H9 (cell line): ENCODE measurements around the gene RBMS3. TPM values are rescaled to one million over a fixed set of nuclear protein-coding genes. Genes with fewer than 3 reads are reported as not detected.

ENCODE experiments used
- DNase-seq: peaks from one replicate; pipeline ENCODE4 v3.0.0-alpha.2; 2017
- H2AFZ ChIP-seq: one replicate; pipeline ENCODE4 v1.6.1; 2013; ENCODE audit warnings: mild to moderate bottlenecking, low read length, control low read depth, moderate library complexity
- H2AK5ac ChIP-seq: 2 replicates; pipeline ENCODE4 v1.6.1; 2013; ENCODE audit warnings: low read length, control low read depth, mixed read lengths; ENCODE audit not compliant: insufficient read length
- H2BK120ac ChIP-seq: one replicate; pipeline ENCODE4 v1.6.1; 2013; ENCODE audit warnings: low read depth, mild to moderate bottlenecking, low read length, control low read depth, inconsistent platforms; ENCODE audit not compliant: poor library complexity, severe bottlenecking
- H2BK12ac ChIP-seq: 2 replicates; pipeline ENCODE4 v1.6.1; 2013; ENCODE audit warnings: low read length, control low read depth, mixed read lengths, low read depth; ENCODE audit not compliant: insufficient read length
- H2BK15ac ChIP-seq: 2 replicates; pipeline ENCODE4 v1.6.1; 2013; ENCODE audit warnings: low read depth, low read length, control low read depth
- H2BK20ac ChIP-seq: one replicate; pipeline ENCODE4 v1.6.1; 2013; ENCODE audit warnings: low read depth, mild to moderate bottlenecking, low read length, control low read depth, inconsistent platforms; ENCODE audit not compliant: poor library complexity, severe bottlenecking
- H2BK5ac ChIP-seq: 2 replicates; pipeline ENCODE4 v1.6.1; 2013; ENCODE audit warnings: low read length, control low read depth, mixed read lengths; ENCODE audit not compliant: insufficient read length
- H3K14ac ChIP-seq: 2 replicates; pipeline ENCODE4 v1.6.1; 2013; ENCODE audit warnings: low read length, control low read depth; ENCODE audit not compliant: insufficient read depth
- H3K18ac ChIP-seq: 2 replicates; pipeline ENCODE4 v1.6.1; 2013; ENCODE audit warnings: low read depth, mild to moderate bottlenecking, mixed read lengths, low read length, control low read depth; ENCODE audit not compliant: insufficient read length
- H3K23ac ChIP-seq: 2 replicates; pipeline ENCODE4 v1.6.1; 2013; ENCODE audit warnings: low read length, control low read depth, mixed read lengths, low read depth; ENCODE audit not compliant: insufficient read length
- H3K23me2 ChIP-seq: 2 replicates; pipeline ENCODE4 v1.6.1; 2013; ENCODE audit warnings: low read depth, mild to moderate bottlenecking, mixed read lengths, low read length, control low read depth; ENCODE audit not compliant: insufficient read length, poor library complexity, severe bottlenecking
- H3K27ac ChIP-seq: 2 replicates; pipeline ENCODE4 v1.5.1; 2013; ENCODE audit warnings: low read length, control low read depth, mixed read lengths, low read depth; ENCODE audit not compliant: insufficient read length
- H3K27me3 ChIP-seq: 2 replicates; pipeline ENCODE4 v1.6.1; 2013; ENCODE audit warnings: low read length, control low read depth, inconsistent platforms; ENCODE audit not compliant: insufficient read depth
- H3K4ac ChIP-seq: 2 replicates; pipeline ENCODE4 v1.6.1; 2013; ENCODE audit warnings: low read depth, mild to moderate bottlenecking, control low read depth, inconsistent platforms, low read length, moderate library complexity
- H3K4me1 ChIP-seq: 2 replicates; pipeline ENCODE4 v1.6.1; 2013; ENCODE audit warnings: low read length, control low read depth, inconsistent platforms; ENCODE audit not compliant: insufficient read depth
- H3K4me2 ChIP-seq: 2 replicates; pipeline ENCODE4 v1.6.1; 2013; ENCODE audit warnings: low read length, control low read depth, mixed read lengths; ENCODE audit not compliant: insufficient read length, insufficient read depth
- H3K56ac ChIP-seq: 2 replicates; pipeline ENCODE4 v1.6.1; 2013; ENCODE audit warnings: low read depth, mild to moderate bottlenecking, mixed read lengths, low read length, control low read depth; ENCODE audit not compliant: insufficient read length
- H3K79me1 ChIP-seq: 2 replicates; pipeline ENCODE4 v1.6.1; 2013; ENCODE audit warnings: low read depth, mild to moderate bottlenecking, moderate library complexity, low read length, control low read depth, inconsistent platforms; ENCODE audit not compliant: insufficient read depth, poor library complexity, severe bottlenecking
- H3K79me2 ChIP-seq: 2 replicates; pipeline ENCODE4 v1.6.1; 2013; ENCODE audit warnings: low read length, control low read depth, inconsistent platforms; ENCODE audit not compliant: insufficient read depth
- H3K9ac ChIP-seq: 2 replicates; pipeline ENCODE4 v1.6.1; 2013; ENCODE audit warnings: low read length, control low read depth, mixed read lengths; ENCODE audit not compliant: insufficient read length; ENCODE audit errors: extremely low read depth
- H3K9me3 ChIP-seq: one replicate; pipeline ENCODE4 v1.6.1; 2013; ENCODE audit warnings: low read depth, low read length, inconsistent platforms; ENCODE audit not compliant: control insufficient read depth
- H3T11ph ChIP-seq: one replicate; pipeline ENCODE4 v1.6.1; 2013; ENCODE audit warnings: mild to moderate bottlenecking, low read length, control low read depth, inconsistent platforms
- H4K20me1 ChIP-seq: one replicate; pipeline ENCODE4 v1.6.1; 2013; ENCODE audit not compliant: control insufficient read depth, insufficient read length, insufficient read depth
- H4K5ac ChIP-seq: 2 replicates; pipeline ENCODE4 v1.6.1; 2013; ENCODE audit warnings: low read depth, mild to moderate bottlenecking, mixed read lengths, low read length, control low read depth; ENCODE audit not compliant: insufficient read length
- H4K8ac ChIP-seq: replicated peaks from 2 replicates; pipeline ENCODE4 v1.6.1; 2013; ENCODE audit warnings: low read length, control low read depth, mixed read lengths, low read depth; ENCODE audit not compliant: insufficient read length
- H4K91ac ChIP-seq: 2 replicates; pipeline ENCODE4 v1.6.1; 2013; ENCODE audit warnings: low read depth, mild to moderate bottlenecking, moderate library complexity, mixed read lengths, low read length, control low read depth; ENCODE audit not compliant: insufficient read length
- H3K27ac Mint-ChIP-seq, 3 experiments: 2 replicates in 2 of 3; 3 replicates in 1 of 3; pipeline ENCODE4 v1.8.0; 2020 to 2021; ENCODE audit warnings: mixed read lengths in 3 of 3, mild to moderate bottlenecking in 1 of 3, moderate library complexity in 1 of 3
- H3K27me3 Mint-ChIP-seq: 2 replicates; pipeline ENCODE4 v1.8.0; 2021; ENCODE audit warnings: low read depth, mild to moderate bottlenecking, moderate library complexity, mixed read lengths
- H3K36me3 Mint-ChIP-seq, 3 experiments: 2 replicates in 2 of 3; 3 replicates in 1 of 3; pipeline ENCODE4 v1.8.0; 2020 to 2021; ENCODE audit warnings: low read depth in 3 of 3, mixed read lengths in 3 of 3; ENCODE audit not compliant: insufficient read depth in 1 of 3
- H3K4me1 Mint-ChIP-seq, 2 experiments: 2 replicates each; pipeline ENCODE4 v1.8.0; 2020; ENCODE audit warnings: mixed read lengths in 2 of 2
- H3K4me3 Mint-ChIP-seq, 2 experiments: 2 replicates in 1 of 2; 3 replicates in 1 of 2; pipeline ENCODE4 v1.8.0; 2020 to 2021; ENCODE audit warnings: mild to moderate bottlenecking in 2 of 2, mixed read lengths in 2 of 2, moderate library complexity in 1 of 2
- H3K9me3 Mint-ChIP-seq, 2 experiments: 2 replicates in 1 of 2; 3 replicates in 1 of 2; pipeline ENCODE4 v1.8.0; 2020; ENCODE audit warnings: mild to moderate bottlenecking in 2 of 2, mixed read lengths in 2 of 2, moderate library complexity in 1 of 2
- WGBS: extraction: QIAGEN DNeasy Blood & Tissue Kit; methylation state at CpG from one replicate; pipeline ENCODE4 v1.1.7; 2013; ENCODE audit warnings: missing lambda C conversion rate, low lambda C conversion rate, mixed read lengths; ENCODE audit not compliant: insufficient read length; ENCODE audit errors: extremely low coverage; 5-methylcytosine and 5-hydroxymethylcytosine counted together
- total RNA-seq: library from RNA; stranded (reverse); gene quantifications from 2 replicates; pipeline ENCODE4 v1.2.1, GENCODE V29; 2021
- TF ChIP-seq, protein P1 (sequence below): fragments of 200-600 bp; sonication (generic); conservative IDR thresholded peaks from 3 replicates; pipeline ENCODE4 v1.8.0; 2021; ENCODE audit warnings: antibody characterized with exemption, mild to moderate bottlenecking

The RBMS3 gene
- total RNA-seq, 1 experiment from 2014 or later = 8.1 TPM

DNA sequence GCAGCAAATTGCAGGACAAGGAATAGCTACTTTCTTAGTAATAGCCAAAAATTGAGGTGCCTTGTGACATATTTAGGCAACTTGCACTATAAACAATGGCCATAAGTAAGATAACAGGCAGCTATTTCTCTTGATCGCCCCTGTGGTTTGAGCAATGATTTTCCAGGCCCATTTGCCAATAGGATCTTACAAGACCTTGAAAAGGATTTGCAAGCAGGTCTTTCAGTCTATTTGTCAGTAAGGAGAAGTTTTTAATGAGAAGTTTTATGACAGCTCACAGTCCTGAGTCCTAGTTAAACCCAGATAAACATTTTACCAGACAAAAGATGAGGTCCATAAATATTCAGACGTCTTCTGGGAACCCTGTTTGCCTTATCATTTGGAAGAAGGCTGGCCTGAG is 645.5 kb downstream of the RBMS3 start:
- H2BK15ac ChIP-seq = no peak overlapping the region
- no peaks in the 10 kb centered on the region for H3K27me3 Mint-ChIP-seq
- H3K23me2 ChIP-seq = no peaks in the 10 kb centered on the region
- no peaks in the 10 kb centered on the region for H3K27me3 ChIP-seq
- H3K9me3 ChIP-seq = no peaks in the 10 kb centered on the region
- no peak overlapping the region for H4K91ac ChIP-seq
- H3K27ac ChIP-seq = no peak overlapping the region
- H2BK120ac ChIP-seq = no peak overlapping the region
- no peak overlapping the region for H4K5ac ChIP-seq
- H3K79me2 ChIP-seq = no peaks in the 10 kb centered on the region
- H2BK20ac ChIP-seq = no peak overlapping the region
- no peak overlapping the region for H3K9ac ChIP-seq
- no peak overlapping the region for H2AK5ac ChIP-seq
- no peak overlapping the region for H2AFZ ChIP-seq
- H4K8ac ChIP-seq = no peak overlapping the region
- H3K9me3 Mint-ChIP-seq = no peaks in the 10 kb centered on the region
- H3K4me1 Mint-ChIP-seq = peaks cover 4% of the 10 kb centered on the region in 2 experiments
- H3K23ac ChIP-seq = no peak overlapping the region
- no peak overlapping the region for H3K14ac ChIP-seq
- no peaks in the 10 kb centered on the region for H4K20me1 ChIP-seq
- DNase-seq = no peak
- H3K79me1 ChIP-seq = no peaks in the 10 kb centered on the region
- no CpG with 5 or more reads among the region's 2 CpGs for WGBS
- no peak overlapping the region for H2BK12ac ChIP-seq
- no peak overlapping the region for H2BK5ac ChIP-seq
- H3K36me3 Mint-ChIP-seq = no peaks in the 10 kb centered on the region
- H3K18ac ChIP-seq = no peak overlapping the region
- H3K4me2 ChIP-seq = no peak overlapping the region
- TF ChIP-seq, protein P1, sequence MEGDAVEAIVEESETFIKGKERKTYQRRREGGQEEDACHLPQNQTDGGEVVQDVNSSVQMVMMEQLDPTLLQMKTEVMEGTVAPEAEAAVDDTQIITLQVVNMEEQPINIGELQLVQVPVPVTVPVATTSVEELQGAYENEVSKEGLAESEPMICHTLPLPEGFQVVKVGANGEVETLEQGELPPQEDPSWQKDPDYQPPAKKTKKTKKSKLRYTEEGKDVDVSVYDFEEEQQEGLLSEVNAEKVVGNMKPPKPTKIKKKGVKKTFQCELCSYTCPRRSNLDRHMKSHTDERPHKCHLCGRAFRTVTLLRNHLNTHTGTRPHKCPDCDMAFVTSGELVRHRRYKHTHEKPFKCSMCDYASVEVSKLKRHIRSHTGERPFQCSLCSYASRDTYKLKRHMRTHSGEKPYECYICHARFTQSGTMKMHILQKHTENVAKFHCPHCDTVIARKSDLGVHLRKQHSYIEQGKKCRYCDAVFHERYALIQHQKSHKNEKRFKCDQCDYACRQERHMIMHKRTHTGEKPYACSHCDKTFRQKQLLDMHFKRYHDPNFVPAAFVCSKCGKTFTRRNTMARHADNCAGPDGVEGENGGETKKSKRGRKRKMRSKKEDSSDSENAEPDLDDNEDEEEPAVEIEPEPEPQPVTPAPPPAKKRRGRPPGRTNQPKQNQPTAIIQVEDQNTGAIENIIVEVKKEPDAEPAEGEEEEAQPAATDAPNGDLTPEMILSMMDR = no peak
- H3T11ph ChIP-seq = no peak overlapping the region
- no peak overlapping the region for H3K56ac ChIP-seq
- no peaks in the 10 kb centered on the region; the same call in 1 of the 2 replicates for H3K4me1 ChIP-seq
- H3K4me3 Mint-ChIP-seq = no peak overlapping the region
- H3K4ac ChIP-seq = no peak overlapping the region
- no peak overlapping the region for H3K27ac Mint-ChIP-seq
